ENCODE measurements around the gene SLC35B4.

DNA sequence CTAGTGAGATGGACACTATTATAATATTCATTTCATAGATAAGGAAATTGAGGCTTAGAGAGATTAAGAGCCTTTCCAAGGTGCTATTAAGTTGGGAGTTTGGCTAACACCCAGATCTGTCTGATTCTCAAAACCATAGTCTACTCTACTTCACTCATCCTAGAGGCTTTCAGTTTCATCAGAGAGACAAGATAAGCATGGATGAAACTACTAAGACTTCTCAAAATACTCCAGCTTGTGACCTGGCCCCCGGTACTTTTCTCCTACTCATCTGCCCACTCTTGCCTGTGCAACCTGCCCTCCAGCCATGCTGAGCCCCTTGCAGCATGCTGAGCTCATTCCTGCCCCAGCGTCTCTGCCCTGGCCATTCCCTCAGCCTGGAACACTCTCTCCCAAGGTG lies 12.2 kb upstream of the SLC35B4 start:
- TF ChIP-seq, protein P1, sequence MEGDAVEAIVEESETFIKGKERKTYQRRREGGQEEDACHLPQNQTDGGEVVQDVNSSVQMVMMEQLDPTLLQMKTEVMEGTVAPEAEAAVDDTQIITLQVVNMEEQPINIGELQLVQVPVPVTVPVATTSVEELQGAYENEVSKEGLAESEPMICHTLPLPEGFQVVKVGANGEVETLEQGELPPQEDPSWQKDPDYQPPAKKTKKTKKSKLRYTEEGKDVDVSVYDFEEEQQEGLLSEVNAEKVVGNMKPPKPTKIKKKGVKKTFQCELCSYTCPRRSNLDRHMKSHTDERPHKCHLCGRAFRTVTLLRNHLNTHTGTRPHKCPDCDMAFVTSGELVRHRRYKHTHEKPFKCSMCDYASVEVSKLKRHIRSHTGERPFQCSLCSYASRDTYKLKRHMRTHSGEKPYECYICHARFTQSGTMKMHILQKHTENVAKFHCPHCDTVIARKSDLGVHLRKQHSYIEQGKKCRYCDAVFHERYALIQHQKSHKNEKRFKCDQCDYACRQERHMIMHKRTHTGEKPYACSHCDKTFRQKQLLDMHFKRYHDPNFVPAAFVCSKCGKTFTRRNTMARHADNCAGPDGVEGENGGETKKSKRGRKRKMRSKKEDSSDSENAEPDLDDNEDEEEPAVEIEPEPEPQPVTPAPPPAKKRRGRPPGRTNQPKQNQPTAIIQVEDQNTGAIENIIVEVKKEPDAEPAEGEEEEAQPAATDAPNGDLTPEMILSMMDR (IDR thresholded peaks at IDR 0.05), result no peak
- TF ChIP-seq POLR2A (IDR thresholded peaks at IDR 0.05), result no peak

All from uterus (tissue), 2 donors.